HCT116 (cell line): ENCODE measurements around the gene TSC22D4. TPM values are rescaled to one million over a fixed set of nuclear protein-coding genes. Genes with fewer than 3 reads are reported as not detected.

Source experiments
- ATAC-seq: fragments of 200-7000 bp; cut with Tn5 transposase; 2 replicates; pipeline ENCODE4 v1.9.1; 2020; ENCODE audit warnings: mild to moderate bottlenecking, moderate library complexity
- BruUV-seq: library from RNA; stranded (reverse); fragments of 400-500 nt; replicated peaks from 2 replicates; lab custom pipeline; 2021; lab: Mats Ljungman, UMichigan
- CTCF ChIA-PET: fragments of 300-600 bp; sonication (Branson Sonifier 250); formaldehyde crosslinking; loops from one replicate; lab custom pipeline; 2021; ENCODE audit warnings: antibody characterized with exemption; lab: Charles Lee
- POLR2A ChIA-PET: fragments of 300-600, 350-600 bp; sonication (Branson Sonifier 250); formaldehyde crosslinking; loops from one replicate; lab custom pipeline; 2021; ENCODE audit warnings: antibody characterized with exemption; lab: Charles Lee
- RAD21 ChIA-PET, 2 experiments: fragments of 300-600 bp; sonication (Branson Sonifier 250); formaldehyde crosslinking; loops; one replicate each; lab custom pipeline; 2023; ENCODE audit warnings: low total read pairs in 2 of 2; ENCODE audit not compliant: uncharacterized antibody in 2 of 2, unreplicated experiment in 2 of 2, low non-redundant PET in 1 of 2; lab: Charles Lee
- DNase-seq: peaks from one replicate; pipeline ENCODE4 v3.0.0-alpha.2; 2010; ENCODE audit warnings: low read depth, low spot score
- H2AFZ ChIP-seq: fragments of 200-600 bp; shearing (Covaris generic), sonication (generic); 2 replicates; pipeline ENCODE4 v1.6.1; 2017; ENCODE audit warnings: low read depth, mixed run types, mixed read lengths, antibody characterized with exemption, low read length; ENCODE audit not compliant: poor library complexity, severe bottlenecking
- H3K27ac ChIP-seq: 2 replicates; pipeline ENCODE4 v1.5.1; 2012; ENCODE audit warnings: low read depth, low read length
- H3K27me3 ChIP-seq: fragments of 200-600 bp; sonication (generic); 2 replicates; pipeline ENCODE4 v1.6.1; 2016; ENCODE audit warnings: mixed run types, low read length, mixed read lengths; ENCODE audit not compliant: insufficient read depth
- H3K36me3 ChIP-seq, 2 experiments: fragments of 200-500 bp in 1 of 2; fragments of 200-600 bp in 1 of 2; sonication (Bioruptor generic) in 1 of 2; sonication (generic) in 1 of 2; 2 replicates each; pipeline versions ENCODE4 v1.5.1 to v1.6.1; 2014 to 2016; ENCODE audit warnings: low read length in 2 of 2, inconsistent platforms in 1 of 2, mixed read lengths in 1 of 2, mixed run types in 1 of 2; ENCODE audit not compliant: insufficient read depth in 2 of 2, control insufficient read depth in 1 of 2
- H3K4me1 ChIP-seq, 2 experiments: fragments of 200-600 bp in 1 of 2; sonication (generic) in 1 of 2; 2 replicates each; pipeline versions ENCODE4 v1.5.1 to v1.6.1; 2012 to 2017; ENCODE audit warnings: low read length in 2 of 2, inconsistent platforms in 1 of 2, mild to moderate bottlenecking in 1 of 2, mixed read lengths in 1 of 2, mixed run types in 1 of 2, moderate library complexity in 1 of 2; ENCODE audit not compliant: insufficient read depth in 2 of 2, control insufficient read depth in 1 of 2
- H3K4me2 ChIP-seq: fragments of 200-600 bp; sonication (generic); 2 replicates; pipeline ENCODE4 v1.6.1; 2017; ENCODE audit warnings: mixed run types, low read length, mixed read lengths
- H3K4me3 ChIP-seq, 2 experiments: fragments of 200-600 bp in 1 of 2; sonication (generic) in 1 of 2; replicated peaks in 1 of 2; 2 replicates each; pipeline ENCODE4 v1.5.1; 2011 to 2016; ENCODE audit warnings: low read length in 2 of 2, control low read depth in 1 of 2, low read depth in 1 of 2, mild to moderate bottlenecking in 1 of 2, mixed read lengths in 1 of 2, mixed run types in 1 of 2
- H3K79me2 ChIP-seq: fragments of 200-600 bp; sonication (generic); 2 replicates; pipeline ENCODE4 v1.6.1; 2017; ENCODE audit warnings: mild to moderate bottlenecking, mixed run types, low read length, moderate library complexity, mixed read lengths; ENCODE audit not compliant: insufficient read depth
- H3K9ac ChIP-seq: fragments of 200-600 bp; sonication (generic); 2 replicates; pipeline ENCODE4 v1.6.1; 2016; ENCODE audit warnings: low read length, mixed read lengths
- H3K9me2 ChIP-seq: fragments of 200-600 bp; sonication (generic), shearing (Covaris generic); 2 replicates; pipeline ENCODE4 v1.6.1; 2017; ENCODE audit warnings: mixed run types, mild to moderate bottlenecking, moderate library complexity; ENCODE audit not compliant: insufficient read depth
- H3K9me3 ChIP-seq, 2 experiments: fragments of 200-500 bp in 1 of 2; fragments of 200-600 bp in 1 of 2; sonication (Bioruptor generic) in 1 of 2; sonication (generic) in 1 of 2; 2 replicates each; pipeline ENCODE4 v1.6.1; 2014 to 2017; ENCODE audit warnings: low read length in 2 of 2, mixed read lengths in 2 of 2, inconsistent platforms in 1 of 2, low read depth in 1 of 2, mild to moderate bottlenecking in 1 of 2, mixed run types in 1 of 2, moderate library complexity in 1 of 2; ENCODE audit not compliant: control insufficient read depth in 1 of 2, insufficient read depth in 1 of 2
- H4K20me1 ChIP-seq: fragments of 200-600 bp; sonication (generic), shearing (Covaris generic); 2 replicates; pipeline ENCODE4 v1.6.1; 2017; ENCODE audit warnings: mixed run types, mild to moderate bottlenecking, moderate library complexity; ENCODE audit not compliant: insufficient read depth
- EZH2 ChIP-seq: fragments of 200-600 bp; sonication (generic); IDR thresholded peaks from 2 replicates; pipeline ENCODE4 v1.6.1; 2017; ENCODE audit warnings: antibody characterized with exemption, mixed run types
- MAX ChIP-seq: IDR thresholded peaks from 2 replicates; pipeline ENCODE4 v1.6.1; 2012
- POLR2A ChIP-seq: IDR thresholded peaks from 2 replicates; pipeline ENCODE4 v1.7.0; 2011; ENCODE audit warnings: borderline replicate concordance; ENCODE audit not compliant: insufficient read depth, insufficient read length; ENCODE audit errors: extremely low read depth
- SIN3A ChIP-seq: IDR thresholded peaks from 2 replicates; pipeline ENCODE4 v1.6.1; 2012; ENCODE audit warnings: low read depth
- TCF7L2 ChIP-seq: IDR thresholded peaks from 2 replicates; pipeline ENCODE4 v1.7.0; 2011; ENCODE audit warnings: borderline replicate concordance, inconsistent platforms; ENCODE audit not compliant: insufficient read depth, insufficient read length; ENCODE audit errors: extremely low read depth
- ZFX ChIP-seq: fragments of 450-650 bp; IDR thresholded peaks from 2 replicates; pipeline ENCODE4 v1.6.1; 2017
- ZNF274 ChIP-seq: fragments of 200-500 bp; sonication (Bioruptor generic); IDR thresholded peaks from 2 replicates; pipeline ENCODE4 v1.6.1; 2014; ENCODE audit warnings: mild to moderate bottlenecking, low read depth, low read length, inconsistent platforms
- intact Hi-C: fragments of 100-400 bp; cut with micrococcal nuclease; formaldehyde crosslinking; loops from 2 replicates; pipeline ENCODE4 v1.10.0; 2022
- total RNA-seq: library from RNA; stranded (reverse); gene quantifications from one replicate; pipeline ENCODE4 v1.2.1, GENCODE V29; 2021; ENCODE audit not compliant: unreplicated experiment
- TF ChIP-seq, protein P1 (sequence below), 3 experiments: fragments of 200-600 bp in 1 of 3; sonication (generic) in 1 of 3; IDR thresholded peaks in 2 of 3; conservative IDR thresholded peaks in 1 of 3; 2 replicates each; pipeline ENCODE4 v1.5.1; 2012 to 2017; ENCODE audit warnings: low read depth in 2 of 3, low read length in 2 of 3, antibody characterized with exemption in 1 of 3, borderline replicate concordance in 1 of 3, control low read depth in 1 of 3, mild to moderate bottlenecking in 1 of 3, mixed read lengths in 1 of 3, mixed run types in 1 of 3, moderate library complexity in 1 of 3; ENCODE audit not compliant: insufficient read depth in 1 of 3
- TF ChIP-seq, protein P2 (sequence below): IDR thresholded peaks from 2 replicates; pipeline ENCODE4 v1.6.1; 2012

Gene TSC22D4
- total RNA-seq, 1 experiment from 2014 or later: 36.9 TPM

GRCh38 chr7:100465299-100465698 lies 13.7 kb downstream of the TSC22D4 start:
- Histone ChIP-seq H3K4me2 (no peak overlapping the region), H4K20me1 (no peaks in the 10 kb centered on the region), H3K27ac (no peak overlapping the region), H3K36me3 (0 out of 4 replicates have a peak, but pooled peaks cover 0 to 2% of the 10 kb centered on the region in 2 experiments), H2AFZ (no peak overlapping the region), H3K27me3 (no peaks in the 10 kb centered on the region), H3K9me3 (no peaks in the 10 kb centered on the region), H3K9me2 (no peaks in the 10 kb centered on the region), H3K4me1 (peaks cover 10 to 23% of the 10 kb centered on the region in 2 experiments), H3K9ac (no peak overlapping the region), H3K79me2 (no peaks in the 10 kb centered on the region), H3K4me3 (no peak overlapping the region)
- ChIA-PET POLR2A (interaction anchor here (1.5 kb wide), 1 partner anchor 121 kb away, joined by 6 read pairs; the partner anchor contains the start of genes FBXO24 and LRCH4), RAD21 (interaction anchor here (0.9 to 1.3 kb wide), 3 partner anchors 14 to 95 kb away, joined by 4 to 7 read pairs (median 4); no protein-coding TSS in a partner anchor), CTCF (interaction anchor here (0.8 to 2.4 kb wide), 7 partner anchors 10 to 240 kb away, joined by 3 to 13 read pairs (median 6); partner anchors contain the start of genes FBXO24, LRCH4 and POP7)
- ATAC-seq (no peak), DNase-seq (no peak)
- TF ChIP-seq EZH2 (no peak), ZNF274 (no peak), MAX (no peak), POLR2A (no peak), TCF7L2 (no peak), ZFX (no peak), SIN3A (no peak)
- TF ChIP-seq, protein P1, sequence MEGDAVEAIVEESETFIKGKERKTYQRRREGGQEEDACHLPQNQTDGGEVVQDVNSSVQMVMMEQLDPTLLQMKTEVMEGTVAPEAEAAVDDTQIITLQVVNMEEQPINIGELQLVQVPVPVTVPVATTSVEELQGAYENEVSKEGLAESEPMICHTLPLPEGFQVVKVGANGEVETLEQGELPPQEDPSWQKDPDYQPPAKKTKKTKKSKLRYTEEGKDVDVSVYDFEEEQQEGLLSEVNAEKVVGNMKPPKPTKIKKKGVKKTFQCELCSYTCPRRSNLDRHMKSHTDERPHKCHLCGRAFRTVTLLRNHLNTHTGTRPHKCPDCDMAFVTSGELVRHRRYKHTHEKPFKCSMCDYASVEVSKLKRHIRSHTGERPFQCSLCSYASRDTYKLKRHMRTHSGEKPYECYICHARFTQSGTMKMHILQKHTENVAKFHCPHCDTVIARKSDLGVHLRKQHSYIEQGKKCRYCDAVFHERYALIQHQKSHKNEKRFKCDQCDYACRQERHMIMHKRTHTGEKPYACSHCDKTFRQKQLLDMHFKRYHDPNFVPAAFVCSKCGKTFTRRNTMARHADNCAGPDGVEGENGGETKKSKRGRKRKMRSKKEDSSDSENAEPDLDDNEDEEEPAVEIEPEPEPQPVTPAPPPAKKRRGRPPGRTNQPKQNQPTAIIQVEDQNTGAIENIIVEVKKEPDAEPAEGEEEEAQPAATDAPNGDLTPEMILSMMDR (IDR thresholded peaks at IDR 0.05 in 2 of 3, conservative IDR thresholded peaks at IDR 0.05 in 1 of 3; ENCODE audit: borderline replicate concordance in 1 of 3, insufficient read depth in 1 of 3, low read depth in 2 of 3, low read length in 2 of 3): no peak
- TF ChIP-seq, protein P2, sequence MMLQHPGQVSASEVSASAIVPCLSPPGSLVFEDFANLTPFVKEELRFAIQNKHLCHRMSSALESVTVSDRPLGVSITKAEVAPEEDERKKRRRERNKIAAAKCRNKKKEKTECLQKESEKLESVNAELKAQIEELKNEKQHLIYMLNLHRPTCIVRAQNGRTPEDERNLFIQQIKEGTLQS: no peak
- no TSS peak for BruUV-seq
- intact Hi-C loops: no loop called here
